ENCODE measurements around the gene EXOC6B.

The EXOC6B gene

GRCh38 chr2:72144274-72144631 lies 681.6 kb downstream of the EXOC6B start:
- H4K8ac ChIP-seq (ENCODE audit: low read depth, low read length), result no peak overlapping the region
- no peak overlapping the region for H2BK5ac ChIP-seq (ENCODE audit: low read length)
- H3K9ac ChIP-seq (ENCODE audit: low read length), result no peak overlapping the region
- H3K79me1 ChIP-seq (ENCODE audit: low read length), result no peaks in the 10 kb centered on the region
- peak overlapping the region; percentile 45 for H3K23ac ChIP-seq (ENCODE audit: low read length)
- H2BK15ac ChIP-seq (replicated peaks; ENCODE audit: low read depth), result no peak overlapping the region
- peak overlapping the region; percentile 8 for H3K18ac ChIP-seq (ENCODE audit: low read length)
- no peak overlapping the region for H4K5ac ChIP-seq (ENCODE audit: low read length)
- no peak overlapping the region for H3K4me3 ChIP-seq (ENCODE audit: low read length)
- no peak overlapping the region for H3K27ac ChIP-seq (ENCODE audit: low read depth, low read length)
- peaks cover 2% of the 10 kb centered on the region for H3K4me1 ChIP-seq (ENCODE audit: control insufficient read depth, low read depth, low read length)
- peak overlapping the region; percentile 60 for H3K56ac ChIP-seq (ENCODE audit: low read length)
- no peaks in the 10 kb centered on the region for H3K79me2 ChIP-seq (ENCODE audit: control insufficient read depth, insufficient read depth, low read length)
- no peaks in the 10 kb centered on the region for H3K36me3 ChIP-seq (ENCODE audit: control insufficient read depth, insufficient read depth, low read length)
- H2BK120ac ChIP-seq (ENCODE audit: low read depth, low read length), result no peak overlapping the region
- DNase-seq, result no peak
- no CpG with 5 or more reads among the region's 23 CpGs for WGBS (ENCODE audit: extremely low coverage, insufficient coverage, low lambda C conversion rate)
- peak overlapping the region; percentile 62 for H3K4me2 ChIP-seq (ENCODE audit: low read length)
- peaks cover 44% of the 10 kb centered on the region for H3K27me3 ChIP-seq (ENCODE audit: insufficient read depth, low read length, poor library complexity)
- H3K4ac ChIP-seq (ENCODE audit: low read depth, low read length), result no peak overlapping the region
- H2AK5ac ChIP-seq (ENCODE audit: low read length), result no peak overlapping the region

GRCh38 chr2:72143441-72144273 lies 682.2 kb downstream of the EXOC6B start:
- Histone ChIP-seq H3K4me1 (ENCODE audit: control insufficient read depth, low read depth, low read length) (peaks cover 2% of the 10 kb centered on the region), H2BK15ac (replicated peaks; ENCODE audit: low read depth) (no peak overlapping the region), H2BK5ac (ENCODE audit: low read length) (no peak overlapping the region), H3K36me3 (ENCODE audit: control insufficient read depth, insufficient read depth, low read length) (no peaks in the 10 kb centered on the region), H3K4me3 (ENCODE audit: low read length) (no peak overlapping the region), H3K79me1 (ENCODE audit: low read length) (no peaks in the 10 kb centered on the region), H3K79me2 (ENCODE audit: control insufficient read depth, insufficient read depth, low read length) (no peaks in the 10 kb centered on the region), H4K8ac (ENCODE audit: low read depth, low read length) (no peak overlapping the region), H3K4me2 (ENCODE audit: low read length) (peak overlapping the region; percentile 19), H3K18ac (ENCODE audit: low read length) (no peak overlapping the region), H3K56ac (ENCODE audit: low read length) (peak overlapping the region; percentile 73), H3K23ac (ENCODE audit: low read length) (peak overlapping the region; percentile 45), H3K9ac (ENCODE audit: low read length) (peak overlapping the region; percentile 49), H2AK5ac (ENCODE audit: low read length) (no peak overlapping the region), H4K5ac (ENCODE audit: low read length) (no peak overlapping the region), H3K27me3 (ENCODE audit: insufficient read depth, low read length, poor library complexity) (peaks cover 42% of the 10 kb centered on the region), H3K27ac (ENCODE audit: low read depth, low read length) (no peak overlapping the region), H3K4ac (ENCODE audit: low read depth, low read length) (no peak overlapping the region), H2BK120ac (ENCODE audit: low read depth, low read length) (no peak overlapping the region)
- no CpG with 5 or more reads among the region's 65 CpGs for WGBS (ENCODE audit: extremely low coverage, insufficient coverage, low lambda C conversion rate)
- peak; percentile 37 for DNase-seq

GRCh38 chr2:72142570-72143440 lies 683.0 kb downstream of the EXOC6B start:
- H2AK5ac ChIP-seq (ENCODE audit: low read length), result no peak overlapping the region
- H2BK15ac ChIP-seq (replicated peaks; ENCODE audit: low read depth), result no peak overlapping the region
- no peaks in the 10 kb centered on the region for H3K79me2 ChIP-seq (ENCODE audit: control insufficient read depth, insufficient read depth, low read length)
- H2BK120ac ChIP-seq (ENCODE audit: low read depth, low read length), result no peak overlapping the region
- H3K18ac ChIP-seq (ENCODE audit: low read length), result no peak overlapping the region
- no peaks in the 10 kb centered on the region for H3K36me3 ChIP-seq (ENCODE audit: control insufficient read depth, insufficient read depth, low read length)
- peak overlapping the region; percentile 23 for H3K4me2 ChIP-seq (ENCODE audit: low read length)
- H3K9ac ChIP-seq (ENCODE audit: low read length), result no peak overlapping the region
- H3K4me1 ChIP-seq (ENCODE audit: control insufficient read depth, low read depth, low read length), result peaks cover 2% of the 10 kb centered on the region
- no CpG with 5 or more reads among the region's 50 CpGs for WGBS (ENCODE audit: extremely low coverage, insufficient coverage, low lambda C conversion rate)
- H3K79me1 ChIP-seq (ENCODE audit: low read length), result no peaks in the 10 kb centered on the region
- no peak overlapping the region for H3K27ac ChIP-seq (ENCODE audit: low read depth, low read length)
- no peak overlapping the region for H3K4me3 ChIP-seq (ENCODE audit: low read length)
- DNase-seq, result peak; percentile 60
- peak overlapping the region; percentile 73 for H3K56ac ChIP-seq (ENCODE audit: low read length)
- H4K5ac ChIP-seq (ENCODE audit: low read length), result no peak overlapping the region
- H3K23ac ChIP-seq (ENCODE audit: low read length), result no peak overlapping the region
- H2BK5ac ChIP-seq (ENCODE audit: low read length), result no peak overlapping the region
- H4K8ac ChIP-seq (ENCODE audit: low read depth, low read length), result no peak overlapping the region
- H3K27me3 ChIP-seq (ENCODE audit: insufficient read depth, low read length, poor library complexity), result peaks cover 38% of the 10 kb centered on the region
- no peak overlapping the region for H3K4ac ChIP-seq (ENCODE audit: low read depth, low read length)

- Histone ChIP-seq H3K4me1 (ENCODE audit: control insufficient read depth, low read depth, low read length) (peaks cover 2% of the 10 kb centered on the region), H4K8ac (ENCODE audit: low read depth, low read length) (no peak overlapping the region), H2BK120ac (ENCODE audit: low read depth, low read length) (no peak overlapping the region), H4K5ac (ENCODE audit: low read length) (no peak overlapping the region), H3K23ac (ENCODE audit: low read length) (no peak overlapping the region), H3K4me2 (ENCODE audit: low read length) (no peak overlapping the region), H3K36me3 (ENCODE audit: control insufficient read depth, insufficient read depth, low read length) (no peaks in the 10 kb centered on the region), H3K18ac (ENCODE audit: low read length) (no peak overlapping the region), H3K27me3 (ENCODE audit: insufficient read depth, low read length, poor library complexity) (peaks cover 32% of the 10 kb centered on the region), H2BK15ac (replicated peaks; ENCODE audit: low read depth) (no peak overlapping the region), H3K27ac (ENCODE audit: low read depth, low read length) (no peak overlapping the region), H3K4me3 (ENCODE audit: low read length) (no peak overlapping the region), H2AK5ac (ENCODE audit: low read length) (no peak overlapping the region), H3K56ac (ENCODE audit: low read length) (no peak overlapping the region), H3K79me1 (ENCODE audit: low read length) (no peaks in the 10 kb centered on the region), H3K79me2 (ENCODE audit: control insufficient read depth, insufficient read depth, low read length) (no peaks in the 10 kb centered on the region), H3K4ac (ENCODE audit: low read depth, low read length) (no peak overlapping the region), H2BK5ac (ENCODE audit: low read length) (no peak overlapping the region), H3K9ac (ENCODE audit: low read length) (no peak overlapping the region)
- no CpG with 5 or more reads among the region's 13 CpGs for WGBS (ENCODE audit: extremely low coverage, insufficient coverage, low lambda C conversion rate)
- no peak for DNase-seq
Observed at GRCh38 chr2:72141881-72142451, 683.9 kb downstream of the EXOC6B start.

- H3K4ac ChIP-seq (ENCODE audit: low read depth, low read length), result no peak overlapping the region
- no peak overlapping the region for H3K27ac ChIP-seq (ENCODE audit: low read depth, low read length)
- no peak overlapping the region for H2BK15ac ChIP-seq (replicated peaks; ENCODE audit: low read depth)
- no peak overlapping the region for H2BK5ac ChIP-seq (ENCODE audit: low read length)
- no peak overlapping the region for H3K56ac ChIP-seq (ENCODE audit: low read length)
- no peak overlapping the region for H4K8ac ChIP-seq (ENCODE audit: low read depth, low read length)
- no peak overlapping the region for H3K23ac ChIP-seq (ENCODE audit: low read length)
- no peak overlapping the region for H3K9ac ChIP-seq (ENCODE audit: low read length)
- no peak overlapping the region for H2AK5ac ChIP-seq (ENCODE audit: low read length)
- H3K36me3 ChIP-seq (ENCODE audit: control insufficient read depth, insufficient read depth, low read length), result no peaks in the 10 kb centered on the region
- peaks cover 24% of the 10 kb centered on the region for H3K27me3 ChIP-seq (ENCODE audit: insufficient read depth, low read length, poor library complexity)
- H3K4me3 ChIP-seq (ENCODE audit: low read length), result no peak overlapping the region
- peaks cover 2% of the 10 kb centered on the region for H3K4me1 ChIP-seq (ENCODE audit: control insufficient read depth, low read depth, low read length)
- H3K4me2 ChIP-seq (ENCODE audit: low read length), result no peak overlapping the region
- no peaks in the 10 kb centered on the region for H3K79me1 ChIP-seq (ENCODE audit: low read length)
- no peak overlapping the region for H2BK120ac ChIP-seq (ENCODE audit: low read depth, low read length)
- no peak for DNase-seq
- H3K79me2 ChIP-seq (ENCODE audit: control insufficient read depth, insufficient read depth, low read length), result no peaks in the 10 kb centered on the region
- no peak overlapping the region for H4K5ac ChIP-seq (ENCODE audit: low read length)
- WGBS (ENCODE audit: extremely low coverage, insufficient coverage, low lambda C conversion rate), result no CpG with 5 or more reads among the region's 5 CpGs
- H3K18ac ChIP-seq (ENCODE audit: low read length), result no peak overlapping the region
Observed at GRCh38 chr2:72141032-72141645, 684.7 kb downstream of the EXOC6B start.
